HAP-1 (cell line): ENCODE measurements around the gene DHRS13.
"Not testable (repeated sequence)": the region's sequence is repeated elsewhere in the genome, so short reads cannot be mapped to it uniquely, and the experiment has no call there.

Source experiments
- DNase-seq, 2 experiments: peaks; one replicate each; pipeline ENCODE4 v3.0.0-alpha.2; 2016 to 2020; ENCODE audit warnings: low spot score in 2 of 2
- H3K27me3 ChIP-seq: fragments of 250-450 bp; sonication (Bioruptor Pico); 2 replicates; pipeline ENCODE4 v1.5.1; 2020; ENCODE audit warnings: low read depth, mild to moderate bottlenecking, moderate library complexity
- H3K36me3 ChIP-seq: fragments of 250-450 bp; sonication (Bioruptor Pico); replicated peaks from 2 replicates; pipeline ENCODE4 v1.5.1; 2020; ENCODE audit warnings: mild to moderate bottlenecking
- H3K4me1 ChIP-seq: fragments of 250-450 bp; sonication (Bioruptor Pico); 2 replicates; pipeline ENCODE4 v1.5.1; 2020; ENCODE audit warnings: mild to moderate bottlenecking
- H3K4me3 ChIP-seq: fragments of 250-450 bp; sonication (Bioruptor Pico); 2 replicates; pipeline ENCODE4 v1.5.1; 2020; ENCODE audit warnings: mild to moderate bottlenecking, moderate library complexity
- H3K9me3 ChIP-seq: fragments of 250-450 bp; sonication (Bioruptor Pico); 2 replicates; pipeline ENCODE4 v1.5.1; 2020; ENCODE audit warnings: mild to moderate bottlenecking, moderate library complexity
- in situ Hi-C: fragments of 300-500 bp; cut with MboI; formaldehyde crosslinking; loops from 3 replicates; pipeline ENCODE4 v1.14.3; 2020; ENCODE audit warnings: low sequenced_read_pairs, inconsistent platforms, mixed read lengths

DHRS13 gene

DNA sequence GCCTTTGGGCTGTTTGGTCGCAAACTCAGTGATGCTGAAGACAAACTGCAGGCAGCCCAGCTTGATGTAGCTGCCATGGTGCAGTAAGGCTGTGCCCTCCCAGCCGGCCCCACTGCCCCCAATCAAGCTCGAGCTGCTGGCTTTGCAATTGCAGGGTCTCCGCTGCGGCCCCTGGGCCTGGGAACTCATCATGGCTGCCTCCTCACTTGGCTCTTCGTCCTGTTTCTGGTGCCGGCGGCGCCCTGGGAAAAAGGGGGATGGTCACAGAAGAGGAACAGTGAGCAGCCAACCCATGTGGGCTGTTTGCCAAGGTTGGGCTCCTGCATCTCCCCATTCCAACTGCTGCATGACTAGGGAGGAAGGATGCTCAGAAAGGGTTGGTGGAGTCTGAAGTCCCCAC is 3.4 kb upstream of the DHRS13 start:
- peaks cover 56% of the 10 kb centered on the region for H3K36me3 ChIP-seq
- H3K9me3 ChIP-seq: no peaks in the 10 kb centered on the region
- H3K4me3 ChIP-seq: no peak overlapping the region
- in situ Hi-C loops: no loop called here
- peaks cover 13% of the 10 kb centered on the region for H3K4me1 ChIP-seq
- DNase-seq: no peak
- H3K27me3 ChIP-seq: no peaks in the 10 kb centered on the region

GRCh38 chr17:28904800-28905199 is 1.9 kb upstream of the DHRS13 start:
- peaks cover 49% of the 10 kb centered on the region for H3K36me3 ChIP-seq
- in situ Hi-C loops: no loop called here
- H3K27me3 ChIP-seq: no peaks in the 10 kb centered on the region
- peaks cover 13% of the 10 kb centered on the region for H3K4me1 ChIP-seq
- no peak overlapping the region for H3K4me3 ChIP-seq
- H3K9me3 ChIP-seq: no peaks in the 10 kb centered on the region
- no peak for DNase-seq

DNA sequence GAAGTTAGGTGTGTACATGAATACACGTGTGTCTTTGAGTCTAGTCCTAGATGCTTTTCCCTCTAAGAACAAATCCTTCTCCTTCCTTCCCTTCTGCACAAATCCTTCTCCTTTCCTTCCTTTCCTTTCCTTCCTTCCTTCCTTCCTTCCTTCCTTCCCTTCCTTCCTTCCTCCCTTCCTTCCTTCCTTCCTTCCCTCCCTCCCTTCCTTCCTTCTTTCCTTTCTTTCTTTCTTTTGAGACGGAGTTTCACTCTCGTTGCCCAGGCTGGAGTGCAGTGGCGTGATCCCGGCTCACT is 615 bp upstream of the DHRS13 start:
- H3K4me1 ChIP-seq, in situ Hi-C loops, H3K4me3 ChIP-seq, DNase-seq, H3K9me3 ChIP-seq, H3K27me3 ChIP-seq: not testable (repeated sequence)
- peaks cover 43% of the 10 kb centered on the region for H3K36me3 ChIP-seq

DNA sequence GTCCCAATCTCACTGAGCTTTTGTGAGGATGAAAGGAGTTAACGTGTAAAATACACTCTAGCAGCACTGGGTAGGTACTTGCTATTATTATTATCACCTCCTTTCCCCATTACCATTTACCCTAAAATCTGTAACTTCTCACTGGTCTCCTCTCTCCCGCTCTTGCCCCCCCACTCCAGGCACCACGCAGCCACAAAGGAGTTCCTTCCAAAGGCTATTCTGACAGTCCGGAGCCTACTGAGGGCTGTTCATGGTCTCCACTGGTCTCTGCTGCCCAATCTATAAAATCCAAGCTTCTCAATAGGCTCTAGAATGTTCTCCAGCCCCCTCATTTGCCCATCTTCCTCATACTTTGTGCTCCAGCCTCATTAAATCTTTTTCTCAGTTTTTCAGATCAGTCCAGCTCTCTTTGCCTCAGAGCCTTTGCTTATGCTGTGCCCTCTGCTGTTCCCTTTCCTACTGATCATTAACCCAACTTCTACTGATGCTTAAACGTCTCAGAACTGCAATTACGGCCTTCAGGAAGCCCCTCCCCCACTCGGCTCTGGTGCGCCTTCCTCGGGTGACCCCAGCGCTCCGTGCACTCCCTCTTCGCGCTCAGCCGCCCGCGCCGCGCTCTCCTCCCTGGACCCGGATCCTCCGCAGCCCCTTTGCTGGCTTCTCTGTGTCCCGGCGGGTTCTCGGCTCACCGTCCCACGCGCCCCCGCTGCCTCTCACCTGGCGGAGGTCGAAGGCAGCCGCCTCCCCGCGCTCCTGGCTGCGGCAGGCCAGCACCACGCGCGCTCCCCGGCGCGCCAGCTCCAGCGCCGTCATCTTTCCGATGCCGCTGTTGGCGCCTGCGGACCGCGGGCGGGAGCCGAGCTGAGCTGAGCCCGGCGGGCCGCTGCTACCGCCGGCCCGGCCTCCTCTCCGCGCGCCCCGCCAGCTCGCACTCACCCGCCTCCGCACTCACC is 737 bp downstream of the DHRS13 start:
- peak; percentile 38 to 76 for DNase-seq
- Histone ChIP-seq H3K36me3 (peaks cover 34% of the 10 kb centered on the region), H3K4me1 (peaks cover 13% of the 10 kb centered on the region), H3K9me3 (no peaks in the 10 kb centered on the region), H3K27me3 (no peaks in the 10 kb centered on the region), H3K4me3 (peak overlapping the region; percentile 66)
- in situ Hi-C loops: no loop called here

GRCh38 chr17:28900986-28901726 is 1.7 kb downstream of the DHRS13 start:
- no peaks in the 10 kb centered on the region for H3K9me3 ChIP-seq
- no peaks in the 10 kb centered on the region for H3K27me3 ChIP-seq
- H3K36me3 ChIP-seq: peaks cover 27% of the 10 kb centered on the region
- H3K4me3 ChIP-seq: peak overlapping the region; percentile 66
- peaks cover 16% of the 10 kb centered on the region for H3K4me1 ChIP-seq
- in situ Hi-C loops: no loop called here
- no peak for DNase-seq

DNA sequence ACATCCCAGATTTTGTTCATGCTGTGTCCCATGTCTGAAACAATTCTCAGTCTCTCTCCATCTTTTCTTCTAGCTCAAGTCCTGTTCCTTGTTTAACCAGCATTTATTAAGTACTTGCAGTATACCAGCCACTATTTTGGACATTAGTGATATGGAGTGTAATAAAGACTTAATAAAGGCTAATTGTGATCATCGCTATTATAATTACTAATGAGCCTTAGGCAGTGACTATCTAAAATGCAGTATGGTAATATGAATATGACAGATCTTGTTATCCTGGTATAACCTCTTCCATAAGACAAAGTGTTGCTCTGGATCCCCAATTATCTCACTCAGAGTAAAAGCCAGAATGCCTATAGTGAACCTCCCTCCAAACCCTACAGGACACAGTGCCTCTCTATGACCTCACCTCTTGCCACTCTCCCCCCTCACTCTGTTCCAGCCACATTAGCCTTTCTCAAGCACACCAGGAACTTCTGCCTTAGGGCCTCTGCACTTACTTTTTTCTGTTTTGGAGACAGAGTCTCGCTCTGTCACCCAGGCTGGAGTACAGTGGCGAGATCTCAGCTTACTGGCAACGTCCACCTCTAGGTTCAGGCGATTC is 3.6 kb downstream of the DHRS13 start:
- in situ Hi-C loops: loop anchor here (5.0 kb wide), 1 partner anchor 48 kb away; no protein-coding TSS in a partner anchor
- no peak for DNase-seq
- H3K4me3 ChIP-seq: no peak overlapping the region
- H3K9me3 ChIP-seq: no peaks in the 10 kb centered on the region
- H3K4me1 ChIP-seq: peaks cover 21% of the 10 kb centered on the region
- peaks cover 24% of the 10 kb centered on the region for H3K36me3 ChIP-seq
- no peaks in the 10 kb centered on the region for H3K27me3 ChIP-seq

DNA sequence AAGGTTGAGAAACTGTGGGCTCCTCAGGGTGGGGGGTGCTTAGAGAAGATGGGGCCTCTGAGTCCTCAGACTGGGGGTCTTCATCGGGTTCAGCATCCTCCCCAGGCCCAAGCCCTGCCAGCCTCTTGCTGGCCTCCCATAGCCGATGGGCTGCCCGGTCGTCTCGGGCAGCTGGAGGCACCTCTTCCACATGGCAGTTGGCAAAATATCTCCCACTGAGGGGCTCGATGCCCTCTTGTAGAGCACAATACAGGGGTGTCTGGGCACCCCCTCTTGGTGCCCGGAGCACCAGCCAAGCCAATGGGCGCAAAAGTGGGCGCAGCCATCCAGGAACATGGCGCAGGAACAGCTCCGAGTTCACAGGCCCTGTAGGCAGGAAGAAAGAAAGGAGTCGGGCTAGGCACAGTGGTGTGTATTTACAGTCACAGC is 4.3 kb downstream of the DHRS13 start:
- H3K36me3 ChIP-seq: peaks cover 24% of the 10 kb centered on the region
- H3K4me1 ChIP-seq: peaks cover 21% of the 10 kb centered on the region
- in situ Hi-C loops: loop anchor here (5.0 kb wide), 1 partner anchor 49 kb away; no protein-coding TSS in a partner anchor
- H3K9me3 ChIP-seq: no peaks in the 10 kb centered on the region
- no peak overlapping the region for H3K4me3 ChIP-seq
- no peak for DNase-seq
- H3K27me3 ChIP-seq: no peaks in the 10 kb centered on the region

- Histone ChIP-seq H3K4me3 (peak overlapping the region; percentile 95), H3K27me3 (no peaks in the 10 kb centered on the region), H3K4me1 (peaks cover 17% of the 10 kb centered on the region), H3K9me3 (no peaks in the 10 kb centered on the region), H3K36me3 (peaks cover 24% of the 10 kb centered on the region)
- in situ Hi-C loops: loop anchor here (5.0 kb wide), 1 partner anchor 49 kb away; no protein-coding TSS in a partner anchor
- DNase-seq: no peak
These were observed 4.9 kb downstream of the DHRS13 start for GRCh38 chr17:28897769-28898526.

DNA sequence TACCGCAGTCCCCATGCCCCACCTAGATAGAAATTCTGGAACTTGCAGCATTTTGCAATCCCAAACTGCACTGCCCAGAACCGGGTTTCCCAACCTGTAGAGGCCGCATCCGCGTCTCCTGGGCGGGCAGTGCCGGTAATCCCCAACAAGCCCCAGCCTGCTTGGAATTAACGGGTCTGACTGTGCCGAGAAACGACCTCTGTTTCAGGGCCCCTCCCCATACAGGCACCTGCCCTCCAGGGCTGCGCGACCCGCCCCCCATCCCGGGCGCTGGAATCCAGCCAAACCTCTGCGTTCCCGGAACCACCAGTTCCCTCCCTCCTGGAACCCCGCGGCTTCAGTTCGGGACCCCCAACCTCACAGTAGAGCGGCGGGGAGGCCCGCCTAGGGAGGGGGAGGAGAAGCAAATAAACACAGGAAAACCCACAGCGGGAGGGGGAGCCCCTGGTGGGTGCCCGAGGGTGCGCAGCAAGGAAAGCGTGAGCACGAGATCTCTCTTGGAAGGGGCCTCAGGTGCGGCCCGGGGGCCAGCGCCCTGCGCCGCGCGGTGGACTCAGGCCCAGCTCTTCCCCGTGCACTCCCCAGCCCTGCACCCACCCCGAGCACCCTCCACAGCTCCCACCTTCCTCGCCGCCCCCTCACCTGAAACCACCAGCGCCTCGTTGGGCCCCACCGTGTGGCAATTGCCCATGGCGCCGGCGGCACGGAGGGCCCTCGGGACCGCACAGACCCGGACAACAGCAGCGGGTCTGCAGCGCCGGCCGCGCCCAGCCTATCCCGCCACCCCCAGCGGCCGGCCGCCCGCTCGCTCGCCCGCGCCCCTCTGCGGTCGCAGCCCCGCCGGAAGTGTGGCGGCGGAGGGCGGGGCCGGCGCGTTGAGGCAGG is 5.8 kb downstream of the DHRS13 start, which contains the start of gene FLOT2:
Gene FLOT2, minus strand, starts transcription at position 850 of the 885 bp plus-strand sequence. Its CDS starts 159 bp downstream, at position 691.
- in situ Hi-C loops: loop anchor here (5.0 kb wide), 1 partner anchor 50 kb away; no protein-coding TSS in a partner anchor
- Histone ChIP-seq H3K36me3 (peaks cover 24% of the 10 kb centered on the region), H3K9me3 (no peaks in the 10 kb centered on the region), H3K27me3 (no peaks in the 10 kb centered on the region), H3K4me3 (peak within 1 kb of the TSS; percentile 95), H3K4me1 (peaks cover 17% of the 10 kb centered on the region)
- peak; percentile 65 to 83 for DNase-seq

DNA sequence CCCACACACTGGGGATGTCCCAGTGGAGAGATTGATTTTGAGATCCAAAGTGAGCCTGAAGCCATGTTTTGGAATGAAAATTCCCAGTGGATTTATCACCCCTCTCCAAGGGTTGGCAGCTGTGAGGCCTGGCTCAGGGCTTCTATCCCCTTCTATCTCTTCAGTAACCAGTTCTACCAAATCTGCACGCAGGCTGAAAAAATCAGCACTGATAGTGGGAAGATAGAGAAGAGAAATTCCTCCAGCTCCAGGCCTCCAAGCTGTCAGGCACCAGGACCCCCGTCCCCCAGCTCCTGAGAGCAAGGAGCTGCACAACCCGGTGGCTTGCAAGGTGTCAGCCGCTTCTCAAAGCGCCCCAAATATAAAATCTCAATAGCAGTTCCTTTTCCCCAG is 6.4 kb downstream of the DHRS13 start:
- in situ Hi-C loops: loop anchor here (5.0 kb wide), 1 partner anchor 51 kb away; no protein-coding TSS in a partner anchor
- peaks cover 28% of the 10 kb centered on the region for H3K36me3 ChIP-seq
- no peaks in the 10 kb centered on the region for H3K27me3 ChIP-seq
- peak overlapping the region; percentile 95 for H3K4me3 ChIP-seq
- H3K4me1 ChIP-seq: peaks cover 13% of the 10 kb centered on the region
- DNase-seq: peak in 1 of 2 experiments; percentile 27
- no peaks in the 10 kb centered on the region for H3K9me3 ChIP-seq

- Histone ChIP-seq H3K27me3 (no peaks in the 10 kb centered on the region), H3K9me3 (no peaks in the 10 kb centered on the region), H3K4me3 (peak overlapping the region; percentile 95), H3K36me3 (peaks cover 33% of the 10 kb centered on the region), H3K4me1 (peaks cover 13% of the 10 kb centered on the region)
- in situ Hi-C loops: loop anchor here (5.0 kb wide), 1 partner anchor 51 kb away; no protein-coding TSS in a partner anchor
- DNase-seq: no peak
These were observed 7.0 kb downstream of the DHRS13 start for GRCh38 chr17:28895794-28896447.
